OCI-LY3 (cell line): ENCODE data around the gene AP5B1.

Source experiments
- EZH2phosphoT487 ChIP-seq: fragments of 200-600 bp; shearing (Covaris generic); IDR thresholded peaks from 2 replicates; pipeline ENCODE4 v1.6.1; 2018; ENCODE audit warnings: antibody characterized with exemption, mixed run types, low read depth
- TF ChIP-seq, protein P1 (sequence below): fragments of 200-600, 300-600 bp; sonication (generic); IDR thresholded peaks from 2 replicates; pipeline ENCODE4 v1.5.1; 2014; ENCODE audit warnings: antibody characterized with exemption, low read length, low read depth

DNA sequence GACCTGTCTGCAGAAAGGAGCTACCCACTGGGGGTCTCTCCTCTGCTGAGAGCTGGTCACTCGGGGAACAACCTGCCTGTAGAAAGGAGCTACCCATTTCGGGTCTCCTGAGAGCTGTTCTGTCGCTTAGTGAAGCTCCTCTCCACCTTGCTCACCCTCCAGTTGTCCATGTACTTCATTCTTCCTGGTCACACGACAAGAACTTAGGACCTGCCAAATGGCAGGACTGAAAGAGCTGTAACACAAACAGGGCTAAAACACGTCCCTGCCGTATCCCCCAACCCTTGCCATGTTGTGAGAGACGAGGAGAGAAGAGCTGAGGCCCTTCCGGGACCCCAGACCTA is 36.1 kb downstream of the AP5B1 start:
- TF ChIP-seq, protein P1, sequence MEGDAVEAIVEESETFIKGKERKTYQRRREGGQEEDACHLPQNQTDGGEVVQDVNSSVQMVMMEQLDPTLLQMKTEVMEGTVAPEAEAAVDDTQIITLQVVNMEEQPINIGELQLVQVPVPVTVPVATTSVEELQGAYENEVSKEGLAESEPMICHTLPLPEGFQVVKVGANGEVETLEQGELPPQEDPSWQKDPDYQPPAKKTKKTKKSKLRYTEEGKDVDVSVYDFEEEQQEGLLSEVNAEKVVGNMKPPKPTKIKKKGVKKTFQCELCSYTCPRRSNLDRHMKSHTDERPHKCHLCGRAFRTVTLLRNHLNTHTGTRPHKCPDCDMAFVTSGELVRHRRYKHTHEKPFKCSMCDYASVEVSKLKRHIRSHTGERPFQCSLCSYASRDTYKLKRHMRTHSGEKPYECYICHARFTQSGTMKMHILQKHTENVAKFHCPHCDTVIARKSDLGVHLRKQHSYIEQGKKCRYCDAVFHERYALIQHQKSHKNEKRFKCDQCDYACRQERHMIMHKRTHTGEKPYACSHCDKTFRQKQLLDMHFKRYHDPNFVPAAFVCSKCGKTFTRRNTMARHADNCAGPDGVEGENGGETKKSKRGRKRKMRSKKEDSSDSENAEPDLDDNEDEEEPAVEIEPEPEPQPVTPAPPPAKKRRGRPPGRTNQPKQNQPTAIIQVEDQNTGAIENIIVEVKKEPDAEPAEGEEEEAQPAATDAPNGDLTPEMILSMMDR, result no peak
- TF ChIP-seq EZH2phosphoT487, result no peak
